HepG2 (cell line): ENCODE measurements around the gene RPL3. TPM values are rescaled to one million over a fixed set of nuclear protein-coding genes. Genes with fewer than 3 reads are reported as not detected.

Experiments
- AGO2 ChIP-seq: fragments of 200-400 bp; formaldehyde crosslinking; optimal IDR thresholded peaks from 2 replicates; pipeline ENCODE3; 2017; ENCODE audit warnings: mild to moderate bottlenecking, low read depth, low read length, moderate library complexity
- ELK4 ChIP-seq: sonication (generic); formaldehyde crosslinking; IDR thresholded peaks from 2 replicates; pipeline ENCODE4 v1.9.0; 2021; ENCODE audit warnings: missing genetic modification reagents, borderline replicate concordance
- EP300 ChIP-seq, 3 experiments: sonication (generic) in 1 of 3; formaldehyde crosslinking in 1 of 3; IDR thresholded peaks; 2 replicates each; pipeline versions ENCODE4 v1.5.1 to v1.6.1; 2011 to 2020; ENCODE audit warnings: low read depth in 2 of 3, low read length in 2 of 3, borderline replicate concordance in 1 of 3, improper control_type of control experiment in 1 of 3, mild to moderate bottlenecking in 1 of 3, missing genetic modification reagents in 1 of 3, moderate library complexity in 1 of 3
- FOXO1 ChIP-seq: sonication (generic); formaldehyde crosslinking; IDR thresholded peaks from 2 replicates; pipeline ENCODE4 v1.4.0; 2020; ENCODE audit warnings: missing genetic modification reagents
- GABPA ChIP-seq, 2 experiments: IDR thresholded peaks; 2 replicates each; pipeline ENCODE4 v1.6.1; 2011 to 2016; ENCODE audit warnings: low read depth in 2 of 2, low read length in 1 of 2, missing biosample characterization in 1 of 2, missing genetic modification characterization in 1 of 2
- HDAC6 ChIP-seq: fragments of 200-600 bp; sonication (generic); IDR thresholded peaks from 2 replicates; pipeline ENCODE4 v1.7.0; 2017; ENCODE audit warnings: mild to moderate bottlenecking, antibody characterized with exemption, low read length, low read depth
- HNRNPLL ChIP-seq: fragments of 200-400 bp; formaldehyde crosslinking; IDR thresholded peaks from 2 replicates; pipeline ENCODE4 v1.6.1; 2017; ENCODE audit warnings: mild to moderate bottlenecking, low read depth, low read length; ENCODE audit not compliant: poor library complexity, severe bottlenecking
- JDP2 ChIP-seq: sonication (generic); formaldehyde crosslinking; IDR thresholded peaks from 2 replicates; pipeline ENCODE4 v1.8.1; 2022; ENCODE audit warnings: missing genetic modification reagents, borderline replicate concordance
- MLX ChIP-seq: IDR thresholded peaks from 2 replicates; pipeline ENCODE4 v1.6.1; 2016
- POLR2AphosphoS5 ChIP-seq: IDR thresholded peaks from 2 replicates; pipeline ENCODE4 v1.6.1; 2012; ENCODE audit warnings: low read depth, low read length
- SSRP1 ChIP-seq: IDR thresholded peaks from 2 replicates; pipeline ENCODE4 v1.6.1; 2016; ENCODE audit warnings: control low read depth
- TERF1 ChIP-seq: sonication (generic); formaldehyde crosslinking; IDR thresholded peaks from 2 replicates; pipeline ENCODE4 v1.8.0; 2022; ENCODE audit warnings: mild to moderate bottlenecking, missing genetic modification reagents, moderate library complexity
- USF2 ChIP-seq, 2 experiments: sonication (generic) in 1 of 2; formaldehyde crosslinking in 1 of 2; IDR thresholded peaks; 2 replicates each; pipeline versions ENCODE4 v1.5.1 to v1.6.1; 2011 to 2020; ENCODE audit warnings: borderline replicate concordance in 1 of 2, low read depth in 1 of 2, low read length in 1 of 2, mild to moderate bottlenecking in 1 of 2, missing genetic modification reagents in 1 of 2, moderate library complexity in 1 of 2
- ZBTB37 ChIP-seq: sonication (generic); formaldehyde crosslinking; IDR thresholded peaks from 2 replicates; pipeline ENCODE4 v1.4.0; 2020; ENCODE audit warnings: mild to moderate bottlenecking, missing genetic modification reagents
- ZFP82 ChIP-seq: sonication (generic); formaldehyde crosslinking; IDR thresholded peaks from 2 replicates; pipeline ENCODE4 v1.5.1; 2020; ENCODE audit warnings: mild to moderate bottlenecking, missing genetic modification reagents, borderline replicate concordance
- ZFYVE20 ChIP-seq: sonication (generic); formaldehyde crosslinking; IDR thresholded peaks from 2 replicates; pipeline ENCODE4 v1.8.0; 2023; ENCODE audit warnings: low read depth, mild to moderate bottlenecking, moderate library complexity, missing genetic modification reagents, borderline replicate concordance
- ZMYM4 ChIP-seq: sonication (generic); formaldehyde crosslinking; IDR thresholded peaks from 2 replicates; pipeline ENCODE4 v1.8.1; 2023; ENCODE audit warnings: mild to moderate bottlenecking, missing genetic modification reagents
- ZNF556 ChIP-seq: sonication (generic); formaldehyde crosslinking; IDR thresholded peaks from 2 replicates; pipeline ENCODE4 v1.4.0; 2020; ENCODE audit warnings: mild to moderate bottlenecking, missing genetic modification reagents, borderline replicate concordance
- ZNF670 ChIP-seq: sonication (generic); formaldehyde crosslinking; IDR thresholded peaks from 2 replicates; pipeline ENCODE4 v1.8.0; 2022; ENCODE audit warnings: mild to moderate bottlenecking, missing genetic modification reagents, borderline replicate concordance
- ZSCAN29 ChIP-seq: sonication (generic); formaldehyde crosslinking; conservative IDR thresholded peaks from 2 replicates; pipeline ENCODE4 v1.4.0; 2020; ENCODE audit warnings: mild to moderate bottlenecking, missing genetic modification reagents
- polyA plus RNA-seq, 8 experiments: library from polyadenylated mRNA; depleted of rRNA in 3 of 8; stranded (reverse) in 7 of 8; unstranded in 1 of 8; fragments of >200 nt; fragmentation: Illumina TruSeq in 4 of 8; extraction: Trizol in 4 of 8; gene quantifications; 2 replicates each; pipeline versions ENCODE4 v1.2.1 to v1.2.3, GENCODE V29; 2011 to 2016; ENCODE audit warnings: low read depth in 4 of 8, missing spikeins in 1 of 8, mixed read lengths in 1 of 8; ENCODE audit not compliant: insufficient read depth in 1 of 8
- total RNA-seq, 5 experiments: library from RNA; depleted of rRNA; stranded (reverse); fragments of >200 nt; fragmentation: Illumina TruSeq; extraction: Trizol; gene quantifications; 2 replicates each; pipeline ENCODE4 v1.2.3, GENCODE V29; 2016; ENCODE audit warnings: low read depth in 1 of 5

RPL3 gene
- total and polyA plus RNA-seq, 2 of the 13 experiments (the other 11 are each of a cell fraction or from before 2014, with no cell fraction given) = 1,051 to 3,279 TPM

GRCh38 chr22:39283322-39284141 is 35.9 kb downstream of the RPL3 start (continued):
- TF ChIP-seq ZBTB37 (CRISPR knock-in tag) = no peak
- TF ChIP-seq ZFP82 (CRISPR knock-in tag) = 0 out of 2 replicates have a peak, but pooled peaks have one; percentile 34
- peak; percentile 82; the same call in 1 of the 2 replicates for TF ChIP-seq ZNF556
- no peak for TF ChIP-seq GABPA (IDR thresholded peaks at IDR 0.05; ENCODE audit: low read depth, low read length)
- peak; percentile 69 for TF ChIP-seq GABPA (CRISPR knock-in tag; IDR thresholded peaks at IDR 0.05; ENCODE audit: low read depth)
- peak; percentile 86; the same call in 1 of the 2 replicates for TF ChIP-seq ZSCAN29 (CRISPR knock-in tag)
- TF ChIP-seq HDAC6 = no peak
- peak; percentile 28; the same call in 1 of the 2 replicates for TF ChIP-seq ZMYM4
- TF ChIP-seq HNRNPLL = peak; percentile 33
- peak; percentile 97 for TF ChIP-seq ZNF670
- no peak for TF ChIP-seq ZFYVE20 (CRISPR knock-in tag)
- TF ChIP-seq MLX (CRISPR knock-in tag) = peak; percentile 98
- no peak for TF ChIP-seq TERF1 (CRISPR knock-in tag)
- TF ChIP-seq FOXO1 (CRISPR knock-in tag) = peak; percentile 72; the same call in 1 of the 2 replicates
- no peak for TF ChIP-seq USF2 (IDR thresholded peaks at IDR 0.05; ENCODE audit: low read depth, low read length)
- peak; percentile 44; the same call in 1 of the 2 replicates for TF ChIP-seq USF2 (CRISPR knock-in tag; IDR thresholded peaks at IDR 0.05; ENCODE audit: borderline replicate concordance)
- TF ChIP-seq POLR2AphosphoS5 = no peak
- TF ChIP-seq EP300 (IDR thresholded peaks at IDR 0.05; ENCODE audit: low read depth in 2 of 2, low read length in 2 of 2) = peak in 1 of 2 experiments; percentile 65; a peak in 1 of 4 replicates
- peak; percentile 82 for TF ChIP-seq EP300 (CRISPR knock-in tag; IDR thresholded peaks at IDR 0.05; ENCODE audit: borderline replicate concordance)
- no peak for TF ChIP-seq AGO2
- TF ChIP-seq JDP2 (CRISPR knock-in tag) = no peak
- no peak for TF ChIP-seq ELK4 (CRISPR knock-in tag)
- no peak for TF ChIP-seq SSRP1 (CRISPR knock-in tag)
